ENCODE results near the gene SMOC2.

- TF ChIP-seq CTCF (IDR thresholded peaks at IDR 0.05) (no peak), POLR2A (IDR thresholded peaks at IDR 0.05) (no peak)
These were observed 54.1 kb downstream of the SMOC2 start for GRCh38 chr6:168495133-168495532.
